HEK293 (cell line): Measurements from ENCODE around the gene PDZD2.

Experiments used
- CTCF ChIA-PET: fragments of 350-600 bp; formaldehyde crosslinking; extraction: SDS; loops from one replicate; lab custom pipeline; 2021; ENCODE audit warnings: antibody characterized with exemption; lab: Yijun Ruan, JAX
- POLR2A ChIA-PET: fragments of 300-600 bp; formaldehyde crosslinking; extraction: SDS; loops from one replicate; lab custom pipeline; 2020; ENCODE audit warnings: antibody characterized with exemption, inconsistent platforms; lab: Yijun Ruan, JAX
- H3K27ac ChIP-seq: fragments of 200-500 bp; sonication (Bioruptor generic); 2 replicates; pipeline ENCODE4 v1.5.1; 2014; ENCODE audit warnings: low read depth, low read length, control low read depth, inconsistent platforms; ENCODE audit errors: extremely low read depth
- H3K36me3 ChIP-seq, 2 experiments: fragments of 200-500 bp in 1 of 2; sonication (Bioruptor generic) in 1 of 2; 1 replicate in 1 of 2; 2 replicates in 1 of 2; pipeline ENCODE4 v1.5.1; 2014 to 2017; ENCODE audit warnings: inconsistent platforms in 2 of 2, low read length in 2 of 2; ENCODE audit not compliant: control insufficient read depth in 2 of 2, insufficient read depth in 1 of 2
- H3K4me1 ChIP-seq: fragments of 200-500 bp; sonication (Bioruptor generic); 2 replicates; pipeline ENCODE4 v1.5.1; 2014; ENCODE audit warnings: mild to moderate bottlenecking, low read length, inconsistent platforms; ENCODE audit not compliant: control insufficient read depth, insufficient read depth
- H3K4me3 ChIP-seq: 2 replicates; pipeline ENCODE4 v1.5.1; 2011; ENCODE audit warnings: low read depth, mild to moderate bottlenecking, control low read depth, low read length, moderate library complexity
- H3K9me3 ChIP-seq: fragments of 200-500 bp; sonication (Bioruptor generic); 2 replicates; pipeline ENCODE4 v1.5.1; 2014; ENCODE audit warnings: low read depth, low read length, inconsistent platforms; ENCODE audit not compliant: control insufficient read depth, insufficient read depth
- CTCF ChIP-seq: fragments of 450-650 bp; formaldehyde crosslinking; IDR thresholded peaks from 2 replicates; pipeline ENCODE4 v1.5.1; 2016; ENCODE audit warnings: missing biosample characterization, missing genetic modification characterization
- GFI1B ChIP-seq: fragments of 450-650 bp; formaldehyde crosslinking; IDR thresholded peaks from 2 replicates; pipeline ENCODE4 v1.5.1; 2016; ENCODE audit warnings: missing biosample characterization, missing genetic modification characterization
- KLF1 ChIP-seq: fragments of 450-650 bp; formaldehyde crosslinking; IDR thresholded peaks from 2 replicates; pipeline ENCODE4 v1.5.1; 2016; ENCODE audit warnings: missing biosample characterization, missing genetic modification characterization
- KLF17 ChIP-seq: fragments of 450-650 bp; formaldehyde crosslinking; IDR thresholded peaks from 2 replicates; pipeline ENCODE4 v1.5.1; 2016; ENCODE audit warnings: missing biosample characterization, missing genetic modification characterization
- PRDM1 ChIP-seq: fragments of 450-650 bp; formaldehyde crosslinking; IDR thresholded peaks from 2 replicates; pipeline ENCODE4; 2016; ENCODE audit warnings: missing biosample characterization, missing genetic modification characterization
- SP3 ChIP-seq: fragments of 450-650 bp; formaldehyde crosslinking; IDR thresholded peaks from 2 replicates; pipeline ENCODE4 v1.5.1; 2016; ENCODE audit warnings: missing biosample characterization, missing genetic modification characterization
- TRIM28 ChIP-seq: IDR thresholded peaks from 2 replicates; pipeline ENCODE4 v1.6.1; 2011; ENCODE audit warnings: low read length, control low read depth, borderline replicate concordance
- TSHZ1 ChIP-seq: fragments of 450-650 bp; formaldehyde crosslinking; IDR thresholded peaks from 2 replicates; pipeline ENCODE4 v1.5.1; 2016; ENCODE audit warnings: missing biosample characterization, missing genetic modification characterization, borderline replicate concordance
- ZEB2 ChIP-seq: fragments of 450-650 bp; formaldehyde crosslinking; IDR thresholded peaks from 2 replicates; pipeline ENCODE4 v1.5.1; 2016; ENCODE audit warnings: missing biosample characterization, missing genetic modification characterization
- ZFHX2 ChIP-seq: fragments of 450-650 bp; formaldehyde crosslinking; conservative IDR thresholded peaks from 2 replicates; pipeline ENCODE4 v1.5.1; 2016; ENCODE audit warnings: missing biosample characterization, missing genetic modification characterization
- ZNF311 ChIP-seq: fragments of 450-650 bp; formaldehyde crosslinking; IDR thresholded peaks from 2 replicates; pipeline ENCODE4 v1.5.1; 2017; ENCODE audit warnings: missing biosample characterization, missing genetic modification characterization, borderline replicate concordance
- ZNF354C ChIP-seq: fragments of 450-650 bp; formaldehyde crosslinking; IDR thresholded peaks from 2 replicates; pipeline ENCODE4 v1.5.1; 2016; ENCODE audit warnings: missing biosample characterization, missing genetic modification characterization, low read depth, borderline replicate concordance
- ZNF366 ChIP-seq: fragments of 450-650 bp; formaldehyde crosslinking; conservative IDR thresholded peaks from 2 replicates; pipeline ENCODE4 v1.5.1; 2016; ENCODE audit warnings: missing biosample characterization, missing genetic modification characterization
- ZNF501 ChIP-seq: fragments of 450-650 bp; formaldehyde crosslinking; IDR thresholded peaks from 2 replicates; pipeline ENCODE4 v1.5.1; 2016; ENCODE audit warnings: missing biosample characterization, missing genetic modification characterization
- ZNF560 ChIP-seq: fragments of 450-650 bp; formaldehyde crosslinking; IDR thresholded peaks from 2 replicates; pipeline ENCODE4 v1.5.1; 2017; ENCODE audit warnings: missing biosample characterization, missing genetic modification characterization, borderline replicate concordance
- ZNF580 ChIP-seq: fragments of 450-650 bp; formaldehyde crosslinking; IDR thresholded peaks from 2 replicates; pipeline ENCODE4 v1.5.1; 2016; ENCODE audit warnings: missing biosample characterization, missing genetic modification characterization
- ZNF692 ChIP-seq: fragments of 450-650 bp; formaldehyde crosslinking; IDR thresholded peaks from 2 replicates; pipeline ENCODE4 v1.5.1; 2016; ENCODE audit warnings: missing biosample characterization, missing genetic modification characterization
- ZNF701 ChIP-seq: fragments of 450-650 bp; formaldehyde crosslinking; IDR thresholded peaks from 2 replicates; pipeline ENCODE4 v1.5.1; 2016; ENCODE audit warnings: missing biosample characterization, missing genetic modification characterization
- ZNF792 ChIP-seq: fragments of 450-650 bp; formaldehyde crosslinking; IDR thresholded peaks from 2 replicates; pipeline ENCODE4 v1.5.1; 2016; ENCODE audit warnings: missing biosample characterization, missing genetic modification characterization
- ZSCAN23 ChIP-seq: fragments of 450-650 bp; formaldehyde crosslinking; IDR thresholded peaks from 2 replicates; pipeline ENCODE4 v1.5.1; 2016; ENCODE audit warnings: missing biosample characterization, missing genetic modification characterization
- ZSCAN5A ChIP-seq: fragments of 450-650 bp; formaldehyde crosslinking; IDR thresholded peaks from 2 replicates; pipeline ENCODE4 v1.5.1; 2016; ENCODE audit warnings: missing biosample characterization, missing genetic modification characterization

The PDZD2 gene

GRCh38 chr5:31754358-31754704, 115.4 kb downstream of the PDZD2 start (continued):
- TF ChIP-seq TSHZ1 (tag by site-specific recombination) (no peak), ZNF701 (tag by site-specific recombination) (no peak), ZNF692 (tag by site-specific recombination) (no peak), ZEB2 (tag by site-specific recombination) (no peak), ZSCAN23 (no peak), ZNF354C (no peak), PRDM1 (tag by site-specific recombination) (no peak), ZNF580 (tag by site-specific recombination) (no peak), KLF17 (no peak), KLF1 (tag by site-specific recombination) (no peak)

- CTCF ChIA-PET = interaction anchor here (0.5 to 0.6 kb wide), 2 partner anchors 30 to 187 kb away, joined by 3 read pairs; no protein-coding TSS in a partner anchor
- Histone ChIP-seq H3K27ac (no peak overlapping the region), H3K9me3 (no peaks in the 10 kb centered on the region), H3K36me3 (no peaks in the 10 kb centered on the region; a peak in 1 of 3 replicates), H3K4me3 (no peak overlapping the region), H3K4me1 (no peaks in the 10 kb centered on the region)
- TF ChIP-seq CTCF = no peak
- no peak for TF ChIP-seq ZFHX2 (tag by site-specific recombination)
- TF ChIP-seq SP3 (tag by site-specific recombination) = no peak
- no peak for TF ChIP-seq ZNF311
- no peak for TF ChIP-seq ZNF366 (tag by site-specific recombination)
- TF ChIP-seq ZNF792 (tag by site-specific recombination) = no peak
- no peak for TF ChIP-seq GFI1B (tag by site-specific recombination)
- no peak for TF ChIP-seq TSHZ1 (tag by site-specific recombination)
- no peak for TF ChIP-seq TRIM28
- TF ChIP-seq ZSCAN5A (tag by site-specific recombination) = no peak
- no peak for TF ChIP-seq ZNF501 (tag by site-specific recombination)
- no peak for TF ChIP-seq ZNF560 (tag by site-specific recombination)
- POLR2A ChIA-PET = no interaction called here
Observed at GRCh38 chr5:31754741-31755675, 116.1 kb downstream of the PDZD2 start.
